Natural killer cell (primary cell): Measurements from ENCODE around the gene FALEC. TPM values are rescaled to one million over a fixed set of nuclear protein-coding genes. Genes with fewer than 3 reads are reported as not detected.
A peak's percentile ranks its signal among the peaks of the same experiment; 100 is the strongest.

Experiments used
- ATAC-seq, 3 donors: fragments of 150-1000 bp in 2 of 3; fragments of 200-7000 bp in 1 of 3; cut with Tn5 transposase; 1 replicate in 1 of 3; 2 replicates in 2 of 3; pipeline ENCODE4 v1.10.0; 2021; ENCODE audit warnings: mild to moderate bottlenecking in 2 of 3, moderate library complexity in 2 of 3
- DNase-seq, 2 donors: peaks; one replicate each; pipeline versions ENCODE4 v3.0.0 to v3.0.0-alpha.2; 2013 to 2021; ENCODE audit warnings: mixed read lengths in 1 of 2
- H3K27ac ChIP-seq: one replicate; pipeline ENCODE4 v1.5.1; 2013; ENCODE audit warnings: mild to moderate bottlenecking, low read length
- H3K27me3 ChIP-seq: one replicate; pipeline ENCODE4 v1.6.1; 2013; ENCODE audit warnings: low read length; ENCODE audit not compliant: control insufficient read depth, insufficient read depth
- H3K36me3 ChIP-seq: one replicate; pipeline ENCODE4 v1.6.1; 2013; ENCODE audit warnings: low read length; ENCODE audit not compliant: control insufficient read depth, insufficient read depth
- H3K4me1 ChIP-seq: one replicate; pipeline ENCODE4 v1.6.1; 2013; ENCODE audit warnings: low read length; ENCODE audit not compliant: control insufficient read depth, insufficient read depth
- H3K4me3 ChIP-seq: one replicate; pipeline ENCODE4 v1.5.1; 2013; ENCODE audit warnings: low read length
- H3K9me3 ChIP-seq: one replicate; pipeline ENCODE4 v1.6.1; 2013; ENCODE audit warnings: low read length; ENCODE audit not compliant: control insufficient read depth, insufficient read depth
- H3K27ac Mint-ChIP-seq, 2 donors: one replicate each; pipeline ENCODE4 v1.8.0; 2022; ENCODE audit warnings: mild to moderate bottlenecking in 2 of 2, mixed read lengths in 2 of 2, moderate library complexity in 1 of 2
- H3K27me3 Mint-ChIP-seq, 2 donors: one replicate each; pipeline ENCODE4 v1.8.0; 2022; ENCODE audit warnings: low read depth in 2 of 2, mixed read lengths in 2 of 2
- H3K36me3 Mint-ChIP-seq: one replicate; pipeline ENCODE4 v1.8.0; 2022; ENCODE audit warnings: mixed read lengths
- H3K4me1 Mint-ChIP-seq, 2 donors: one replicate each; pipeline ENCODE4 v1.8.0; 2022; ENCODE audit warnings: mixed read lengths in 2 of 2
- H3K4me3 Mint-ChIP-seq: one replicate; pipeline ENCODE4 v1.8.0; 2022; ENCODE audit warnings: mild to moderate bottlenecking, moderate library complexity, mixed read lengths
- H3K9me3 Mint-ChIP-seq, 2 donors: one replicate each; pipeline ENCODE4 v1.8.0; 2022; ENCODE audit warnings: mixed read lengths in 2 of 2
- CTCF ChIP-seq: fragments of 200-600 bp; IDR thresholded peaks from one replicate; pipeline ENCODE4 v1.8.0; 2022; ENCODE audit warnings: antibody characterized with exemption
- WGBS: methylation state at CpG from one replicate; pipeline ENCODE4 v1.1.7; 2013; ENCODE audit warnings: missing lambda C conversion rate; ENCODE audit not compliant: insufficient coverage; 5-methylcytosine and 5-hydroxymethylcytosine counted together
- intact Hi-C: fragments of 100-400 bp; cut with micrococcal nuclease; formaldehyde crosslinking; loops from one replicate; pipeline ENCODE4 v1.14.2; 2022
- total RNA-seq, 4 donors: library from RNA; stranded (reverse); fragments of 120-200 nt in 1 of 4; gene quantifications; one replicate each; pipeline versions ENCODE4 v1.2.3 to v1.2.4, GENCODE V29; 2013 to 2022

Gene FALEC
- total RNA-seq, 3 donors from 2014 or later (not counting 1 experiment from before 2014, with no cell fraction given), result not detected

DNA sequence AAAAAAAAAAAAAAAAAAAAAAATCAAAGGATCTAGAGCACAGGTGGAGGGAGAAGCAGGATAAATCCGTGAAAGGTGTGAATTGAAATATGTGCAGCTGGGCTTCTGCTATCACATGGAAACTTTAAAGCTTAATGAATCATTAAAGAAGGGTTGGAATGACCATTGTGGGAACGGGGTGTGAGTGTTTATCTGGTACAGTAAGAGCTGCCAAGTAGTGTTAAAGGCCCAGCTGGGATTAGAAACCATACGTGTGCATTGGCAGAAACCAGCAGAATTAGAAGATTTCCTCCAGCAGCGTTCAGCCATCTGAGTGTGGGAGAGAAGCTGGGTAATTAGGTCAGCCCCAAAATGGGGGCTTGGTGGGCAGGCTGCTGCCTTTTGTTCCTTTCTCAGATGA, 13.5 kb downstream of the FALEC start:
- no peaks in the 10 kb centered on the region for H3K9me3 ChIP-seq
- no peak for TF ChIP-seq CTCF
- H3K36me3 ChIP-seq, result no peaks in the 10 kb centered on the region
- no peaks in the 10 kb centered on the region for H3K9me3 Mint-ChIP-seq
- intact Hi-C loops, result no loop called here
- H3K27me3 Mint-ChIP-seq, result no peaks in the 10 kb centered on the region
- H3K4me3 Mint-ChIP-seq, result no peak overlapping the region
- 74% methylated on average over 4 of the region's 4 CpGs for WGBS
- H3K4me1 ChIP-seq, result no peaks in the 10 kb centered on the region
- no peak overlapping the region for H3K4me3 ChIP-seq
- H3K27ac Mint-ChIP-seq, result no peak overlapping the region
- no peaks in the 10 kb centered on the region for H3K27me3 ChIP-seq
- no peak overlapping the region for H3K27ac ChIP-seq
- no peaks in the 10 kb centered on the region for H3K36me3 Mint-ChIP-seq
- ATAC-seq, result no peak
- no peak for DNase-seq
- no peaks in the 10 kb centered on the region for H3K4me1 Mint-ChIP-seq

DNA sequence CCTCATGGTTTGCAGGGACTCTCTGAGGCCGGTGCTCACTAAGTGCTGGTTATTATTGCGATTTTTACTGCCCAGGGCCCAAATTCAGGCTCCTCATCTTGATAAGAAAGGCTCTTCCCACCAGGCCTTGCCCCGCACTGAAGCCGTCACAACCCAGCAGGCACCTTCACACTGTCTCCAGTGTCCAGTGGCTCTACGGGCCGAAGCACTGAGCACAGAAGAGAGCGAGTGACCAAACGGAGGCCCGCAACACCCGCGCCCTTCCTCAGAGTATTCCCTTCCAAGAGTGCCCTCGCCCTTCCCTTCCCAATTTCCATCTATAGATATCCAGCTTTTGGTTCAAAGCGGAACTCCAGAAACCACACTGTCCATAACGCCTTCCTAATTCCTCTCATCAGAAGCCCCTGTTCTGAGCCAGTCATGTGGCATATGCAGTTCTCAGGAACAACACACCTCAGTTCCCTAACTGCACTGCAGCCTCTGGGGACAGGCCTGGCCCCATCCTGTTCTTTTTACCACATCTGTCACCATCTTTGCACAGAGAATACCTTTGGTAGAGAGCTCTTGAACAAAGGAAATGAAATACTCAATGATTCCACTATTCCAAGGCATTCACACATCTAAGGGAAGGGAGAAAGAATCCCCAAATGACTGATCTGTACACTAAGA, 15.1 kb downstream of the FALEC start:
- Histone ChIP-seq H3K27ac (no peak overlapping the region), H3K27me3 (no peaks in the 10 kb centered on the region), H3K4me3 (no peak overlapping the region), H3K4me1 (no peaks in the 10 kb centered on the region), H3K36me3 (no peaks in the 10 kb centered on the region), H3K9me3 (no peaks in the 10 kb centered on the region)
- ATAC-seq (no peak), DNase-seq (no peak)
- intact Hi-C loops, result no loop called here
- Mint-ChIP-seq H3K9me3 (no peaks in the 10 kb centered on the region), H3K4me1 (no peaks in the 10 kb centered on the region), H3K4me3 (no peak overlapping the region), H3K27ac (no peak overlapping the region), H3K36me3 (no peaks in the 10 kb centered on the region), H3K27me3 (no peaks in the 10 kb centered on the region)
- TF ChIP-seq CTCF, result no peak
- WGBS, result 96% methylated on average over 14 of the region's 14 CpGs

GRCh38 chr1:150532860-150533259, 17.3 kb downstream of the FALEC start:
- no peaks in the 10 kb centered on the region for H3K36me3 ChIP-seq
- 65% methylated on average over 5 of the region's 5 CpGs for WGBS
- peak; percentile 4 for TF ChIP-seq CTCF
- H3K4me3 ChIP-seq, result no peak overlapping the region
- no peak overlapping the region for H3K27ac Mint-ChIP-seq
- no peak overlapping the region for H3K4me3 Mint-ChIP-seq
- no peak for DNase-seq
- H3K27ac ChIP-seq, result no peak overlapping the region
- H3K9me3 ChIP-seq, result no peaks in the 10 kb centered on the region
- H3K4me1 ChIP-seq, result no peaks in the 10 kb centered on the region
- H3K9me3 Mint-ChIP-seq, result no peaks in the 10 kb centered on the region
- H3K36me3 Mint-ChIP-seq, result no peaks in the 10 kb centered on the region
- H3K27me3 ChIP-seq, result no peaks in the 10 kb centered on the region
- intact Hi-C loops, result loop anchor here (1.0 kb wide), 1 partner anchor 69 kb away; no protein-coding TSS in a partner anchor
- no peaks in the 10 kb centered on the region for H3K4me1 Mint-ChIP-seq
- no peaks in the 10 kb centered on the region for H3K27me3 Mint-ChIP-seq
- no peak for ATAC-seq

GRCh38 chr1:150534002-150534401, 18.4 kb downstream of the FALEC start:
- no peak for DNase-seq

More at GRCh38 chr1:150534002-150534401, 18.4 kb downstream of the FALEC start:
- Mint-ChIP-seq H3K4me3 (no peak overlapping the region), H3K4me1 (no peaks in the 10 kb centered on the region), H3K9me3 (no peaks in the 10 kb centered on the region), H3K27ac (no peak overlapping the region), H3K27me3 (no peaks in the 10 kb centered on the region), H3K36me3 (no peaks in the 10 kb centered on the region)
- H3K27ac ChIP-seq, result no peak overlapping the region
- 89% methylated on average over 6 of the region's 6 CpGs for WGBS
- no peak for ATAC-seq
- H3K4me3 ChIP-seq, result no peak overlapping the region
- no peaks in the 10 kb centered on the region for H3K4me1 ChIP-seq
- TF ChIP-seq CTCF, result no peak
- H3K36me3 ChIP-seq, result no peaks in the 10 kb centered on the region
- H3K27me3 ChIP-seq, result no peaks in the 10 kb centered on the region
- intact Hi-C loops, result no loop called here
- H3K9me3 ChIP-seq, result no peaks in the 10 kb centered on the region
